ENCODE measurements around the gene TDO2.

The TDO2 gene

GRCh38 chr4:155954939-155955338 is 51.4 kb downstream of the TDO2 start:
- no peak for DNase-seq

- DNase-seq: no peak
Observed at GRCh38 chr4:155956461-155956860, 53.0 kb downstream of the TDO2 start.

- no peak for DNase-seq
Observed at GRCh38 chr4:155959417-155959816, 55.9 kb downstream of the TDO2 start.

- DNase-seq: no peak
Observed at GRCh38 chr4:155960522-155960921, 57.0 kb downstream of the TDO2 start.

GRCh38 chr4:155961575-155961974 is 58.1 kb downstream of the TDO2 start:
- DNase-seq: no peak

GRCh38 chr4:155962767-155963166 is 59.3 kb downstream of the TDO2 start:
- no peak for DNase-seq

- DNase-seq: no peak
Observed at GRCh38 chr4:155964016-155964891, 60.8 kb downstream of the TDO2 start.

- DNase-seq: no peak
Observed at GRCh38 chr4:155966171-155966570, 62.7 kb downstream of the TDO2 start.

GRCh38 chr4:155966731-155967395 is 63.4 kb downstream of the TDO2 start:
- DNase-seq: no peak
